ENCODE data around the gene CACNA2D3. TPM values are rescaled to one million over a fixed set of nuclear protein-coding genes. Genes with fewer than 3 reads are reported as not detected.

Gene CACNA2D3
- total RNA-seq, 4 donors from 2014 or later, result 0.27 to 1.5 (median 0.79) TPM

GRCh38 chr3:54791501-54792156 lies 669.3 kb downstream of the CACNA2D3 start:
- intact Hi-C loops (cut with DNase I; ENCODE audit: low total_unique reads), result no loop called here
- no peak overlapping the region for H3K4me3 ChIP-seq (ENCODE audit: low read depth, poor library complexity, severe bottlenecking)
- no peak for DNase-seq (ENCODE audit: low spot score in 2 of 2)
- WGBS, 2 donors, result 62 to 63% methylated on average over 2 of the region's 2 CpGs
- no peak for TF ChIP-seq POLR2A (IDR thresholded peaks at IDR 0.05)
- TF ChIP-seq, protein P1, sequence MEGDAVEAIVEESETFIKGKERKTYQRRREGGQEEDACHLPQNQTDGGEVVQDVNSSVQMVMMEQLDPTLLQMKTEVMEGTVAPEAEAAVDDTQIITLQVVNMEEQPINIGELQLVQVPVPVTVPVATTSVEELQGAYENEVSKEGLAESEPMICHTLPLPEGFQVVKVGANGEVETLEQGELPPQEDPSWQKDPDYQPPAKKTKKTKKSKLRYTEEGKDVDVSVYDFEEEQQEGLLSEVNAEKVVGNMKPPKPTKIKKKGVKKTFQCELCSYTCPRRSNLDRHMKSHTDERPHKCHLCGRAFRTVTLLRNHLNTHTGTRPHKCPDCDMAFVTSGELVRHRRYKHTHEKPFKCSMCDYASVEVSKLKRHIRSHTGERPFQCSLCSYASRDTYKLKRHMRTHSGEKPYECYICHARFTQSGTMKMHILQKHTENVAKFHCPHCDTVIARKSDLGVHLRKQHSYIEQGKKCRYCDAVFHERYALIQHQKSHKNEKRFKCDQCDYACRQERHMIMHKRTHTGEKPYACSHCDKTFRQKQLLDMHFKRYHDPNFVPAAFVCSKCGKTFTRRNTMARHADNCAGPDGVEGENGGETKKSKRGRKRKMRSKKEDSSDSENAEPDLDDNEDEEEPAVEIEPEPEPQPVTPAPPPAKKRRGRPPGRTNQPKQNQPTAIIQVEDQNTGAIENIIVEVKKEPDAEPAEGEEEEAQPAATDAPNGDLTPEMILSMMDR (IDR thresholded peaks at IDR 0.05), result no peak

DNA sequence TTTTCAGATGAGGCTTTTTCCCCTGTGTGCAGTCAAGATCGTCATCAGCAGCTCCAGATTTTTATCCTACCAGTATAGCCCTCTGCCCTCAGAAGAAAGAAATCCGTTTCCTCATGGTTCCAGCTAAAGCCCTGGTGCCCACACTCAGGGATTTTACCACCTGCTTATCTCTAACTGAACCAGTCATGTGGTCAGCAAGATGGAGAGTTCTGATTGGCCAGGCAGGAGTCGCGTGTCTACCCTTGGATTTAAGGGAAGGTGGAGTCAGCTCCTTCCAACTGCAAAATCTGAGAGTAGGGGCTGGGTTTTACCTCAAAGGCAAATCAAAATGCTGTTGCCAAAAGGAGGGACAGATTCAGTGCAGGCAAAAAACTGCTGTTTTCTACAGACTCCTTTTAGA lies 670.2 kb downstream of the CACNA2D3 start:
- H3K4me3 ChIP-seq (ENCODE audit: low read depth, poor library complexity, severe bottlenecking), result no peak overlapping the region
- intact Hi-C loops (cut with DNase I; ENCODE audit: low total_unique reads), result no loop called here
- whole genome bisulfite sequencing, 2 donors, result 72 to 80% methylated on average over 4 of the region's 4 CpGs
- DNase-seq (ENCODE audit: low spot score in 2 of 2), result no peak
- TF ChIP-seq, protein P1 (IDR thresholded peaks at IDR 0.05), result no peak
- no peak for TF ChIP-seq POLR2A (IDR thresholded peaks at IDR 0.05)

DNA sequence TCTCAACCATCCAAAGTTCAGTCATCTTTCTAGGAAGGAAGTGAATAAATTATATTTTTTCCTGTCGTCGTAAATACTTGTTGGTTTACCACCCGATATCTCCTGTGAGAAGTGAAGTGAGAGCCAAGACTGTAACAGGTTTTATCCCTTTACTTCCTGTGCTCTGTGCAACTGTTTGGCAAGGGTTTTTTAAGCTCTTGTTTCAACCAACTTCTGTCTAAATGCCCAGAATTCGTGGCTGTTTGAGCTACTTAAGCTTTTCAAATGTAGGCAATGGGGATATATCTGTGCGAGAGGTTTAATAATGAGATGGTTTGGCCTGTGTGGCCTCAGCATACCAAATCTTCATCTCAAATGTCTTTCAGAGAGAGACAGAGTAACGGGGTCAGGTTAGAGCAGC lies 670.8 kb downstream of the CACNA2D3 start:
- no peak for TF ChIP-seq POLR2A (IDR thresholded peaks at IDR 0.05)
- TF ChIP-seq, protein P1 (IDR thresholded peaks at IDR 0.05), result no peak
- no peak for DNase-seq (ENCODE audit: low spot score in 2 of 2)
- WGBS, 2 donors, result 38 to 45% methylated on average over 6 of the region's 6 CpGs
- intact Hi-C loops (cut with DNase I; ENCODE audit: low total_unique reads), result no loop called here
- H3K4me3 ChIP-seq (ENCODE audit: low read depth, poor library complexity, severe bottlenecking), result no peak overlapping the region

- no peak for TF ChIP-seq POLR2A (IDR thresholded peaks at IDR 0.05)
- TF ChIP-seq, protein P1 (IDR thresholded peaks at IDR 0.05), result no peak
- no peak for DNase-seq (ENCODE audit: low spot score in 2 of 2)
- H3K4me3 ChIP-seq (ENCODE audit: low read depth, poor library complexity, severe bottlenecking), result no peak overlapping the region
- 79 to 83% methylated on average over 2 of the region's 2 CpGs for WGBS, 2 donors
- intact Hi-C loops (cut with DNase I; ENCODE audit: low total_unique reads), result no loop called here
Observed at GRCh38 chr3:54797111-54797510, 674.8 kb downstream of the CACNA2D3 start.

- intact Hi-C loops (cut with DNase I; ENCODE audit: low total_unique reads), result no loop called here
- TF ChIP-seq, protein P1 (IDR thresholded peaks at IDR 0.05), result no peak
- no peak for TF ChIP-seq POLR2A (IDR thresholded peaks at IDR 0.05)
- H3K4me3 ChIP-seq (ENCODE audit: low read depth, poor library complexity, severe bottlenecking), result no peak overlapping the region
- 71% methylated on average over 1 of the region's 1 CpG for WGBS, 2 donors
- DNase-seq (ENCODE audit: low spot score in 2 of 2), result no peak
Observed at GRCh38 chr3:54800478-54800877, 678.1 kb downstream of the CACNA2D3 start.

- H3K4me3 ChIP-seq (ENCODE audit: low read depth, poor library complexity, severe bottlenecking), result no peak overlapping the region
- TF ChIP-seq POLR2A (IDR thresholded peaks at IDR 0.05), result no peak
- TF ChIP-seq, protein P1 (IDR thresholded peaks at IDR 0.05), result no peak
- no peak for DNase-seq (ENCODE audit: low spot score in 2 of 2)
- intact Hi-C loops (cut with DNase I; ENCODE audit: low total_unique reads), result no loop called here
Observed at GRCh38 chr3:54801977-54802376, 679.6 kb downstream of the CACNA2D3 start.

Data from lower leg skin (tissue), 4 donors.